ENCODE measurements around the gene RANGAP1. TPM values are rescaled to one million over a fixed set of nuclear protein-coding genes. Genes with fewer than 3 reads are reported as not detected.

Gene RANGAP1
- total and polyA plus RNA-seq, 2 of the 8 experiments (the other 6 are each of a cell fraction or from before 2014, with no cell fraction given) = 121 to 171 TPM

DNA sequence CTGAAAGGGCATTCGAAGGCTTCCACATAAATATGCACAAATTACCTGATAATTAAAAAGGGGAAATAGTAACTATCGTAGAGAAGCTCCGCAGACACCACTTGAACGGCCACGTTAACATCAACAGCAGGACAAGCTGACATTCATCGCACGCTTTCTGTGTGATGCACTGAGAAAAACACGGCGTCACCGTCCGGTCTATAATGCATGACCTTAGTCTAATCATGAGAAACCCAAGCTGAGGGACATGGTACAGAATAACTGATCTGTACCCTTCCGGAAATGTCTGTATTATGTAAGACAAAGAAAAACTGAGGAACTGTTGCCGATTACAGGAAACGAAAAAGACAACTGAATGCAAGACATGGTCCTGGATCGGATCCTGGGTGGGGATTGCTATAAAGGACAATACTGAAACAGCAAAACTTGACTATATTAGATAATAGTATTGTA, 678 bp upstream of the RANGAP1 start:
- FAIRE-seq = no peak
- Histone ChIP-seq H2BK12ac (ENCODE audit: low read depth, low read length) (peak overlapping the region; percentile 45; the same call in 1 of the 2 replicates), H3K4me2 (ENCODE audit: insufficient read depth in 1 of 2, low read depth in 2 of 2, low read length in 2 of 2) (peak overlapping the region; percentile 62 to 74), H3K36me3 (ENCODE audit: control insufficient read depth in 2 of 4, insufficient read depth in 4 of 4, low read length in 3 of 4) (peaks cover 4 to 26% (median 9%) of the 10 kb centered on the region in 4 experiments; a peak in 5 of 8 replicates), H4K91ac (replicated peaks; ENCODE audit: insufficient read length, low read length) (no peak overlapping the region), H3K79me1 (ENCODE audit: low read depth, low read length) (peaks cover 7% of the 10 kb centered on the region; the same call in 1 of the 2 replicates), H4K20me1 (replicated peaks in 1 of 2; ENCODE audit: control insufficient read depth in 1 of 2, insufficient read depth in 2 of 2, low read length in 2 of 2) (peaks cover 3 to 5% of the 10 kb centered on the region in 2 experiments), H3K9me3 (ENCODE audit: insufficient read depth in 2 of 2, low read depth in 1 of 2, low read length in 1 of 2) (no peaks in the 10 kb centered on the region), H3K4ac (replicated peaks; ENCODE audit: insufficient read length, low read depth, low read length) (peak overlapping the region; percentile 16), H3K18ac (ENCODE audit: extremely low read depth, low read length) (peak overlapping the region; percentile 11; the same call in 1 of the 2 replicates), H4K8ac (ENCODE audit: extremely low read depth, insufficient read depth, low read length) (no peak overlapping the region), H3K14ac (ENCODE audit: insufficient read length) (no peak overlapping the region), H4K5ac (ENCODE audit: insufficient read length, low read depth, low read length) (no peak overlapping the region), H2AK5ac (ENCODE audit: low read depth, low read length) (peak overlapping the region; percentile 4; the same call in 1 of the 2 replicates), H2BK5ac (ENCODE audit: low read depth, low read length) (peak overlapping the region; percentile 41), H3K27ac (ENCODE audit: low read depth, low read length) (peak overlapping the region; percentile 62), H2BK20ac (ENCODE audit: low read length) (no peak overlapping the region), H2BK15ac (ENCODE audit: low read length) (no peak overlapping the region), H3K27me3 (replicated peaks in 1 of 4; ENCODE audit: control insufficient read depth in 3 of 4, extremely low read depth in 1 of 4, insufficient read depth in 3 of 4, low read length in 3 of 4) (no peaks in the 10 kb centered on the region), H3K9ac (replicated peaks in 1 of 4; ENCODE audit: extremely low read depth in 1 of 4, low read depth in 3 of 4, low read length in 3 of 4) (peak overlapping the region in 2 of 4 experiments; percentile 38 to 42; a peak in 3 of 7 replicates), H3K4me1 (replicated peaks in 1 of 4; ENCODE audit: control insufficient read depth in 3 of 4, insufficient read depth in 4 of 4, low read length in 3 of 4) (peaks cover 2 to 20% (median 10%) of the 10 kb centered on the region in 4 experiments; a peak in 6 of 7 replicates), H3K56ac (replicated peaks; ENCODE audit: insufficient read length, low read depth, low read length) (no peak overlapping the region), H2BK120ac (replicated peaks; ENCODE audit: low read depth, low read length) (peak overlapping the region; percentile 21), H3K79me2 (ENCODE audit: control insufficient read depth in 1 of 2, insufficient read depth in 2 of 2, low read length in 2 of 2) (peaks cover 6 to 31% of the 10 kb centered on the region in 2 experiments; a peak in 3 of 4 replicates), H3K23ac (ENCODE audit: insufficient read length) (no peak overlapping the region), H3K4me3 (ENCODE audit: extremely low read depth in 1 of 4, insufficient read depth in 2 of 4, low read depth in 3 of 4, low read length in 4 of 4) (peak overlapping the region; percentile 16 to 57 (median 28); a peak in 7 of 8 replicates), H3K23me2 (ENCODE audit: low read depth, low read length) (peaks cover 3% of the 10 kb centered on the region; the same call in 1 of the 2 replicates), H2AFZ (ENCODE audit: low read length) (peak overlapping the region; percentile 6; the same call in 1 of the 2 replicates)
- ChIA-PET CTCF (ENCODE audit: partially characterized antibody) (interaction anchor here (1.0 to 1.3 kb wide), 3 partner anchors 13 to 74 kb away, joined by 3 read pairs; no protein-coding TSS in a partner anchor), POLR2A (ENCODE audit: partially characterized antibody) (interaction anchor here (0.6 to 4.5 kb wide), 19 partner anchors 11 to 303 kb away, joined by 3 to 24 read pairs (median 4); partner anchors contain the start of genes PMM1, TEF, TOB2 and ZC3H7B)
- no peak for DNase-seq (ENCODE audit: low read depth in 1 of 2, low spot score in 2 of 2)
- WGBS, 2 experiments (ENCODE audit: extremely low coverage in 1 of 2, insufficient coverage in 1 of 2, insufficient read length in 1 of 2, insufficient replicate concordance in 2 of 2, low coverage in 1 of 2, low lambda C conversion rate in 2 of 2, missing lambda C conversion rate in 1 of 2) = 66% methylated on average over 15 of the region's 15 CpGs; no CpG with 5 or more reads in 1 of the 2 experiments
- TF ChIP-seq NRF1 (IDR thresholded peaks at IDR 0.05; ENCODE audit: low read depth, low read length) (no peak), SIRT6 (IDR thresholded peaks at IDR 0.05; ENCODE audit: low read length) (no peak), SRF (IDR thresholded peaks at IDR 0.05; ENCODE audit: low read depth, low read length) (no peak), ASH2L (IDR thresholded peaks at IDR 0.05; ENCODE audit: low read length) (no peak), SP4 (IDR thresholded peaks at IDR 0.05; ENCODE audit: low read length) (no peak), FOSL1 (IDR thresholded peaks at IDR 0.05; ENCODE audit: insufficient read depth, low read depth, low read length) (no peak), MAFK (IDR thresholded peaks at IDR 0.05; ENCODE audit: low read depth, low read length) (no peak), RAD21 (IDR thresholded peaks at IDR 0.05 in 1 of 2, conservative IDR thresholded peaks at IDR 0.05 in 1 of 2; ENCODE audit: low read depth in 2 of 2, low read length in 2 of 2) (no peak), EGR1 (IDR thresholded peaks at IDR 0.05; ENCODE audit: borderline replicate concordance, low read depth, low read length) (no peak), JUND (IDR thresholded peaks at IDR 0.05; ENCODE audit: low read length) (no peak), POU5F1 (IDR thresholded peaks at IDR 0.05; ENCODE audit: low read depth, low read length) (no peak), YY1 (IDR thresholded peaks at IDR 0.05; ENCODE audit: low read depth, low read length) (no peak), BRCA1 (IDR thresholded peaks at IDR 0.05; ENCODE audit: low read depth, low read length) (no peak), CBX5 (IDR thresholded peaks at IDR 0.05; ENCODE audit: low read depth, low read length) (no peak)
